Stimulated activated CD8-positive, alpha-beta memory T cell treated with anti-CD3 and anti-CD28 coated beads, Interleukin-7, amount 100 ng/mL, for 24 hours (primary cell): ENCODE data around the gene PSME4.
"Not testable (repeated sequence)": the region's sequence is repeated elsewhere in the genome, so short reads cannot be mapped to it uniquely, and the experiment has no call there.

ENCODE experiments used
- DNase-seq: peaks from one replicate; pipeline ENCODE4 v3.0.0-alpha.2; 2020; ENCODE audit warnings: low read depth

PSME4 gene

DNA sequence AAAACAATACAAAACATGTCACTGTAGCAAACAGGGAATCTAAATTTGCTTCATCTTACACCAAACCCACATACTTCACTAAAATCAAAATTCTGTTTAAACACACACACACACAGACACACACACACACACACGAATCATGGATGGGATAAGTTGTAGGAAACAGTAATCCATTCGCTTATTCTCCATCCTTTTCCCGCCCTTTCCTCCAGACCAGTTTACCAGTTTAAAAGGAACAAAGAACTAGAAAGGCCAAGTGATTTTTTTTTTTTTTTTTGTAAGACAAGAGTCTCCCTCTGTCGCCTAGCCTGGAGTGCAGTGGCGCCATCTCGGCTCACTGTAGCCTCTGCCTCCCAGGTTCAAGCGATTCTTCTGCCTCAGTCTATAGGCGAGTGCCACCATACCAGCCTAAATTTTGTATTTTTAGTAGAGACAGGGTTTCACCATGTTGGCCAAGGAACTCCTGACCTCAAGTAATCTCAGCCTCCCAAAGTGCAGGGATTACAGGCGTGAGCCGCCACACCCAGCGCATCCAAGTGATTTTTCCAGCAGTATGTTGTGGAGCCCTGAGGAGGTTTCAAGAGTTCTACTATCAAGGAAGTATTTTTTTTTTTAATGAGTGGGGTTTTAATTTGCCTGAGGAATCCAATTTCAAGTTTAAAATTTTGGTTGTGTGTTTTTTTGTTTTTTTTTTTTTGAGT is 5.7 kb downstream of the PSME4 start:
- no peak for DNase-seq

DNA sequence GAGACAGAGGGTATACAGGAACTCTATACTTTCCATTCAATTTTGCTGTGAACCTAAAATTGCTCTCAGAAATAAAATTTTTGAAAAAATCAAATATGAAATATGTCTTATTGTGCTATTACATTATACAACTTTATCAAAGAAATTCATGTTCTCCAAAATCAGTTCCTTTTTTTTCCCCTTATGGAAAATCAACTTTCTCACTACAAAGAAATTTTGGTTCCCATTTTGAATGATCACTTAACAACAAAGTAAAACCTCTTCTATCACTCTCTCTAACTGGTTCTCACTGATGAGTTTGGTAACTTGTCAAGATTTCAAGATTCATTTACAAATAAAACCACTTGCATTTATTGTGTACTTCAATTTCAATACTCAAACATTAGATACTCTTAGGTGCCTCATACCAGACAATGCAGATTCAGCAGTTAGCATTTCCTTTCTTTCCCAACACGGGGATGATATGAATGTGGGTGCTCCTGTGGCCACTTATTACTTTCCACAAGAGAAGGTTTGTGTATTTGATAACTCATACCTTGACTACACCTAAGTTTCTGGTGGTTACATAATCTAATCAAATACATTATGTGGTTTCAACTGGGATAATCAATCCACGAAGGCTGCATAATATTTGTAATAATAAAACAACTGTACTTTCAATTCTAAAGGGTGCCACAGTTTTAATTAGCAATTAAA is 6.4 kb downstream of the PSME4 start:
- DNase-seq = no peak

- DNase-seq = not testable (repeated sequence)
Observed at GRCh38 chr2:53961478-53962216, 9.1 kb downstream of the PSME4 start.

DNA sequence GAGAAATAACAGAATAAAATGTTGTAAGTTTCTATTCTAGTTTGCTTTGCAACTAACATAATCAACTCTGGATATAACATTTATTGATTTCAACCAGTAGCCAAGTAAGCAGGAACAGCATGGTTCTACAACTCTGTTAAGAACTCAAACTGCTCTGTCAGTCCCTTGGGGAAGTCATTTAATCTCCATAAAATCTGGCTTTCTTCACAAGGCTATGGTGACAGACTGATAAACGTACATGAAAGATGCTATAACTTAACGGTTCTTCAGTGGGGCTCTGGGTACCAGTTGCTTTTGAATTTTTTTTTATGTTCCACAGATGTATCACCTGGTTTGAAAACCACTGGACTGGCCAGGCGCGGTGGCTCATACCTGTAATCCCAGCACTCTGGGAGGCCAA is 10.3 kb downstream of the PSME4 start:
- DNase-seq = no peak

DNA sequence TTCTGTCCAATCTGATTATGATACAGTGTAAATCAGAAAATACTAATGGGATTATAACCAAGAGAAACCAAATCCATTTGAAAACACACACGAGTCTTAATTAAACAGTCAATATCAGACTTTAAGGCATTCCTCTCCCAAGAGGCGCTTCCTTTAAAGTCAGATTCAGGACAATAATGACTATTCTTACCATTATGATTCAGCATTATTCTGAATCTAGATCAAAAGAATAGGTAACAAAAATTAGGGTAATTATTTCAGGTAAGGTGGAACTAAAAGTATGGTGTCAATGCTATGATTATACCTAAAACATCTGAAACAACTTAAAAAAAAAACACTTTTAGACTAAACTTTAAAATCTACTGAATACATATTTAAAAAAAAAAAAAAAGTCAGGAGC is 12.3 kb downstream of the PSME4 start:
- no peak for DNase-seq

DNA sequence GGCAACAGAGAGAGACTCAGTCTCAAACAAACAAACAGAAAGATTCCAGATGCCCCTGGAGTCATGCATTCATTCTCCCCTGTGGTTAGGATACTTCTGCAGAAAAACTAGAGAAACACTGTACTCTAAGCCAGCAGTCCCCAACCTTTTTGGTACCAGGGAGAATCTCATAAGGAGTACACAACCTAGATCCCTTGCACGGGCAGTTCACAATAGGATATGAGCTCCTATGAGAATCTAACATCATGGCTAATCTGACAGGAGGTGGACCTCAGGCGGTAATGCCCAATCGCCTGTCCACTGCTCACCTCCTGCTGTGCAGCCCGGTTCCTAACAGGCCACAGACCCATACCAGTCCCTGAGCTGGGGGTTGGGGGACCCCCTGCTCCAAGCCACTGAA is 18.3 kb downstream of the PSME4 start:
- DNase-seq = no peak

DNA sequence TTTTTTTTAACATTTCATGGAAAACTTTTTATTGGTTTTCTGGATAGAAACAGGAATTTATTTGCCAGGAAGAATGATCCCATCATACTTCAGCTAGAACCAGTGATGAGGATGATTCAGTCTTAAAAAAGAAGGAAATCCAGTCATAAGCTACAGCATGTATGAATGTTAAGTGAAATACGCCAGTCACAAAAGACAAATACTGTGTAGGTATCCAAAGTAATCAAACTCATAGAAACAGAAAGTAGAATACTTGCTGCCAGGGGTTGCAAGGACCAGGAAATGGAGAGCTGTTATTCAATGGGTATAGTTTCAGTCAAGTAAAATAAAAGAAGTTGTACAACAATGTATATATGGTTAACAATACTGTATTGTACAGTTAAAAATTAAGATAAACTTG is 21.3 kb downstream of the PSME4 start:
- no peak for DNase-seq

DNA sequence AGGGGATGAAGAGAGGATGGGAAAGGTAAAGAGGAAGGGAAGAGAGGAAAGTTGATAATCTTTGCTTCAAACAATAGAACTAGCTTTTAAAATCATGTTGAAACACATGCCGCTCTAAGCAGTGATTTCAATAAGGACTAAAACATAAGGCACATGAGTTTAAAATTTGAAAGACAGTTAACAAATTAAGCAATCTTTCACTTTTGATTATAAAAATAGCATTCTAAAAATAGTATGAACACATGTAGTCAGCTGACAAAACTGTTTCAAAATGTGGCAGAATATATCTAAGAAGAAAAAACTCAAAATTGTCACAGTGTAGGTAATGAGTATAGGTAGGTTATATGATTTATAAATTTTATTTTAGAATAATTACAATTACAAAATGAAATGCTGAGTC is 25.3 kb downstream of the PSME4 start:
- no peak for DNase-seq

DNA sequence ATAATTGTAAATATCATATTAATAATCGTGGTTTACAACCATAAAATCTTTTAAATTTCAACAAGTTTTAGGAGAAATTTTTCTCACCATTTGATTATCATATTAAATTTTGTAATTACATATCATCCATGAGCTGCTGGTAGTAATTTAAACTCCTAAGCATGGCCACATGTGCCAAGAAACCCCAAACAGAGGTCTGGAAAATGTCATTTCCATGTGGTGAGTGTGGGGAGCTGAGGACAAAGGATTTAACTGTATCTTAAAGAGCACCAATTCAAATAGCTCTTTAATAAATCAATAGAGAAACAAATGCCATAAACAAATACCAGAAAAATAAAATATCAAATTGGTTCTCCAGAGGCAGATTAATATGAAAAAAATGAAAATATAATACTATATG is 26.3 kb downstream of the PSME4 start:
- no peak for DNase-seq

DNA sequence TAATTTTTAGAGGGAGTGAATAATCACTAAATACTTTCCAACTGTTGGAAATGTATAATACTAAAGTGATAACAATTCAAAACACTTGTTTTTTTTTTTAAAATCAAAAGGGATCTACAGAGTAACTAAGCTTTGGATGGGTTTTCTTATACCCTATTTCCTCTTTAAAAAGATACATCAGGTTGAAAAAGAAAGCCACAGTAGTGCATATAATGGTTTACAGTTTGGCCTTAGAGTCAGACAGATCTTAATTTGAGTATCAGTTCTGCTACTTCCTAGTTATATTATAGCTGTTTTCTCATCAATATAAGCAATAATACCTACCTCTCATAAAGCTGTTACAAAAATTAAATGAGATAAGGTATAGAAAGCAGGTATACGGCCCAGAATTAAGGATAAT is 28.5 kb downstream of the PSME4 start:
- DNase-seq = no peak

- no peak for DNase-seq
Observed at GRCh38 chr2:53941749-53942148, 29.0 kb downstream of the PSME4 start.

DNA sequence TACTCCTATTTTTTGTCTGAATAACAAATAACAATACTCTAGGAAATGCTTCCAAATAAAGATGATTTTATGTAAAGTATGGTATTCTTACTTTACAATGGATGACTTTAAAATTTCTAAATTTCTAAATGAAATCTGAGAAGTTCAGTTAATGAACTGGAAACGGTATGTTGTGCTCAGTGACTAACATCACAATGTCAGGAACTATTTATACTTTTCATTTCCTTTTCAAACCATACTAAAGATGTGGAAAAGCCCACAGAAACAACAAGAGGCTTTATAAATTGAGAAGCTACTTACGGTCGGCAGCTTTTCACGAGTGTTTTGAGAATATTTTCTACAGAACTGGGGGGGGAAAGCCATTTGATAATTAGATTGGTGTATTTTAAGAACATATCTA is 31.1 kb downstream of the PSME4 start:
- no peak for DNase-seq

GRCh38 chr2:53938904-53939303 is 31.9 kb downstream of the PSME4 start:
- DNase-seq = no peak

GRCh38 chr2:53933329-53933728 is 37.5 kb downstream of the PSME4 start:
- no peak for DNase-seq

- not testable (repeated sequence) for DNase-seq
Observed at GRCh38 chr2:53926321-53926720, 44.5 kb downstream of the PSME4 start.

DNA sequence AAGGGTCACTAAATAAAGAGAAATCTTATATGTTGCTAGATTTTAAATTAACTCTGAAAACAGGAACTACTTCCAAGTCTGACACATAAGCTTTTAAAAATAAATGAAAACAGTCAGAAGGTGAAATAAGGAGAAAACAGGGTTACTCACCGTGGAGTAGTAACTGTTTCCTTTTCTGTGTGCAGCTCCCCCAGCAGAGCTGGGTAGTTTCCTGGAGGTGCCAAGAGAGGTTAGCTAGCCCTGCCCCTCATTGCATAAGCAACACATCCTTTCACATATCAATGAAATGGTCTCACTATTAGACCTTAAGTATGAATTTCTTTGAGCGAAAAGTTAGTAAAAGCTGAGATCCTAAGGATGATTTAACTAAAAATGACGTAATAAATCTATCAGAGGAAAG is 57.1 kb downstream of the PSME4 start:
- no peak for DNase-seq

- DNase-seq = no peak
Observed at GRCh38 chr2:53911434-53912189, 59.2 kb downstream of the PSME4 start.

- no peak for DNase-seq
Observed at GRCh38 chr2:53907582-53907981, 63.2 kb downstream of the PSME4 start.

GRCh38 chr2:53905396-53905795 is 65.4 kb downstream of the PSME4 start:
- DNase-seq = no peak

GRCh38 chr2:53903011-53903410 is 67.8 kb downstream of the PSME4 start:
- DNase-seq = no peak

DNA sequence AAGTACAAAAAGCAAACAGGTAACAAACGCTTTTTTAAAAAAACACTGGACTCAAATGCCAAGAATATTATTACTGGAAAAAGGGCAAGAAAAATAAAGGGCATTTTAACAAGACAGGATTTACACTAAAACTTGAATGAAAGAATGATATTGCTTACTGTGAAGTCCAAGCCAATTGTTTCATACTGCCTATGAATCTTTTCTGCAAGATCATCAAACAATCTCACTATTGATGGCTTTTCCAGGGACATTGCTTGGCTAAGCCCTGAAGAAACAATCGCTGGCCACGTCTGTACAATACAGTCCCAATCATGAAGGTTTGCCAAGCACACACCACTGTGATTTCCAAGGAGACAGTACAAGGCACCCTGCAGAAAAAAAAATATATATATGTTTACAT is 69.6 kb downstream of the PSME4 start:
- DNase-seq = no peak

DNA sequence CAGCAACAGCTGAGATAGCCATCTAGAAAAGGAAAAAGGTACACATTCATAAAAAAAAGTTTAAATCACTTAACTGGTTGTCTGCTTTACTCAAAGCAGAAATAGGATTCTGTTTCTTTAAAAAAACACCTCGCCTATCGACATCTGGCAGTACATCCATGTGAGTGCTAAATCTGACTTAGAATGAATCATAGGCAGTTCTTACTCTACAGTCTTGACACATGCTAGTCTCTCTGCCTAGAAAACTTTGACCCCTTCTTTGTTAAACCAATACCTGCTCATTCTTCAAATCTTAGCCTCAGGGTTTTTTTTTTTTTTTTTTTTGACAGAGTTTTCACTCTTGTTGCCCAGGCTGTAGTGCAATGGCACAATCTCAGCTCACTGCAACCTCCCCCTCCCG is 73.9 kb downstream of the PSME4 start:
- DNase-seq = no peak
